ENCODE data around the gene GLIPR1.
"Not testable (repeated sequence)": the region's sequence is repeated elsewhere in the genome, so short reads cannot be mapped to it uniquely, and the experiment has no call there.

- TF ChIP-seq POLR2AphosphoS5 (IDR thresholded peaks at IDR 0.05) = not testable (repeated sequence)
- TF ChIP-seq, protein P1, sequence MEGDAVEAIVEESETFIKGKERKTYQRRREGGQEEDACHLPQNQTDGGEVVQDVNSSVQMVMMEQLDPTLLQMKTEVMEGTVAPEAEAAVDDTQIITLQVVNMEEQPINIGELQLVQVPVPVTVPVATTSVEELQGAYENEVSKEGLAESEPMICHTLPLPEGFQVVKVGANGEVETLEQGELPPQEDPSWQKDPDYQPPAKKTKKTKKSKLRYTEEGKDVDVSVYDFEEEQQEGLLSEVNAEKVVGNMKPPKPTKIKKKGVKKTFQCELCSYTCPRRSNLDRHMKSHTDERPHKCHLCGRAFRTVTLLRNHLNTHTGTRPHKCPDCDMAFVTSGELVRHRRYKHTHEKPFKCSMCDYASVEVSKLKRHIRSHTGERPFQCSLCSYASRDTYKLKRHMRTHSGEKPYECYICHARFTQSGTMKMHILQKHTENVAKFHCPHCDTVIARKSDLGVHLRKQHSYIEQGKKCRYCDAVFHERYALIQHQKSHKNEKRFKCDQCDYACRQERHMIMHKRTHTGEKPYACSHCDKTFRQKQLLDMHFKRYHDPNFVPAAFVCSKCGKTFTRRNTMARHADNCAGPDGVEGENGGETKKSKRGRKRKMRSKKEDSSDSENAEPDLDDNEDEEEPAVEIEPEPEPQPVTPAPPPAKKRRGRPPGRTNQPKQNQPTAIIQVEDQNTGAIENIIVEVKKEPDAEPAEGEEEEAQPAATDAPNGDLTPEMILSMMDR (IDR thresholded peaks at IDR 0.05) = not testable (repeated sequence)
These were observed 3.9 kb downstream of the GLIPR1 start for GRCh38 chr12:75484450-75484849.
